HEK293 (cell line): ENCODE measurements around the gene TMPRSS12.

ENCODE experiments used
- ZNF202 ChIP-seq: fragments of 450-650 bp; formaldehyde crosslinking; IDR thresholded peaks from 2 replicates; pipeline ENCODE4 v1.5.1; 2016; ENCODE audit warnings: missing biosample characterization, missing genetic modification characterization, borderline replicate concordance
- ZNF23 ChIP-seq: fragments of 450-650 bp; formaldehyde crosslinking; IDR thresholded peaks from 2 replicates; pipeline ENCODE4 v1.5.1; 2016; ENCODE audit warnings: missing biosample characterization, missing genetic modification characterization, borderline replicate concordance
- ZNF433 ChIP-seq: fragments of 450-650 bp; formaldehyde crosslinking; IDR thresholded peaks from 2 replicates; pipeline ENCODE4 v1.5.1; 2016; ENCODE audit warnings: missing biosample characterization, missing genetic modification characterization, low read depth
- TF ChIP-seq, protein P1 (sequence below): fragments of 450-650 bp; formaldehyde crosslinking; IDR thresholded peaks from 2 replicates; pipeline ENCODE4 v1.5.1; 2016; ENCODE audit warnings: missing biosample characterization, missing genetic modification characterization
- TF ChIP-seq, protein P2 (sequence below): fragments of 450-650 bp; formaldehyde crosslinking; IDR thresholded peaks from 2 replicates; pipeline ENCODE4 v1.5.1; 2016; ENCODE audit warnings: missing biosample characterization, missing genetic modification characterization

DNA sequence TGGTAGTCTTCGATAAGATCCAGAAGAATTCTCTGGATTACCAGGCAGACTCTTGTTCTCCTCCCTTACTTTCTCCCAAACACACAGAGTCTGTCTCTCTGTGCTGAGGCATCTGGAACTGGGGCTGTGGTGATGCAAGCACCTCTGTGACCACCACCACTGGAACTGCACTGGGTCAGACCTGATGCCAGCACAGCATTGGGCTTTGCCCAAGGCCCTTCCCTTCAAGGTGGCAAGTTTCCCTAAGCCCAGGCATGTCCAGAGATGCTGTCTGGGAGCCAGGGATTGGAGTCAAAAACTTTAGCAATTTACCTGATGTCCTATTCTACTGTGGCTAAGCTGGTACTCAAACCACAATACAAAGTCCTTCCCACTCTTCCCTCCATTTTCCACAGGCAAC lies 14.6 kb upstream of the TMPRSS12 start:
- TF ChIP-seq, protein P1, sequence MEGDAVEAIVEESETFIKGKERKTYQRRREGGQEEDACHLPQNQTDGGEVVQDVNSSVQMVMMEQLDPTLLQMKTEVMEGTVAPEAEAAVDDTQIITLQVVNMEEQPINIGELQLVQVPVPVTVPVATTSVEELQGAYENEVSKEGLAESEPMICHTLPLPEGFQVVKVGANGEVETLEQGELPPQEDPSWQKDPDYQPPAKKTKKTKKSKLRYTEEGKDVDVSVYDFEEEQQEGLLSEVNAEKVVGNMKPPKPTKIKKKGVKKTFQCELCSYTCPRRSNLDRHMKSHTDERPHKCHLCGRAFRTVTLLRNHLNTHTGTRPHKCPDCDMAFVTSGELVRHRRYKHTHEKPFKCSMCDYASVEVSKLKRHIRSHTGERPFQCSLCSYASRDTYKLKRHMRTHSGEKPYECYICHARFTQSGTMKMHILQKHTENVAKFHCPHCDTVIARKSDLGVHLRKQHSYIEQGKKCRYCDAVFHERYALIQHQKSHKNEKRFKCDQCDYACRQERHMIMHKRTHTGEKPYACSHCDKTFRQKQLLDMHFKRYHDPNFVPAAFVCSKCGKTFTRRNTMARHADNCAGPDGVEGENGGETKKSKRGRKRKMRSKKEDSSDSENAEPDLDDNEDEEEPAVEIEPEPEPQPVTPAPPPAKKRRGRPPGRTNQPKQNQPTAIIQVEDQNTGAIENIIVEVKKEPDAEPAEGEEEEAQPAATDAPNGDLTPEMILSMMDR (tag by site-specific recombination) = no peak
- TF ChIP-seq ZNF433 = no peak
- TF ChIP-seq ZNF202 (tag by site-specific recombination) = no peak
- TF ChIP-seq, protein P2, sequence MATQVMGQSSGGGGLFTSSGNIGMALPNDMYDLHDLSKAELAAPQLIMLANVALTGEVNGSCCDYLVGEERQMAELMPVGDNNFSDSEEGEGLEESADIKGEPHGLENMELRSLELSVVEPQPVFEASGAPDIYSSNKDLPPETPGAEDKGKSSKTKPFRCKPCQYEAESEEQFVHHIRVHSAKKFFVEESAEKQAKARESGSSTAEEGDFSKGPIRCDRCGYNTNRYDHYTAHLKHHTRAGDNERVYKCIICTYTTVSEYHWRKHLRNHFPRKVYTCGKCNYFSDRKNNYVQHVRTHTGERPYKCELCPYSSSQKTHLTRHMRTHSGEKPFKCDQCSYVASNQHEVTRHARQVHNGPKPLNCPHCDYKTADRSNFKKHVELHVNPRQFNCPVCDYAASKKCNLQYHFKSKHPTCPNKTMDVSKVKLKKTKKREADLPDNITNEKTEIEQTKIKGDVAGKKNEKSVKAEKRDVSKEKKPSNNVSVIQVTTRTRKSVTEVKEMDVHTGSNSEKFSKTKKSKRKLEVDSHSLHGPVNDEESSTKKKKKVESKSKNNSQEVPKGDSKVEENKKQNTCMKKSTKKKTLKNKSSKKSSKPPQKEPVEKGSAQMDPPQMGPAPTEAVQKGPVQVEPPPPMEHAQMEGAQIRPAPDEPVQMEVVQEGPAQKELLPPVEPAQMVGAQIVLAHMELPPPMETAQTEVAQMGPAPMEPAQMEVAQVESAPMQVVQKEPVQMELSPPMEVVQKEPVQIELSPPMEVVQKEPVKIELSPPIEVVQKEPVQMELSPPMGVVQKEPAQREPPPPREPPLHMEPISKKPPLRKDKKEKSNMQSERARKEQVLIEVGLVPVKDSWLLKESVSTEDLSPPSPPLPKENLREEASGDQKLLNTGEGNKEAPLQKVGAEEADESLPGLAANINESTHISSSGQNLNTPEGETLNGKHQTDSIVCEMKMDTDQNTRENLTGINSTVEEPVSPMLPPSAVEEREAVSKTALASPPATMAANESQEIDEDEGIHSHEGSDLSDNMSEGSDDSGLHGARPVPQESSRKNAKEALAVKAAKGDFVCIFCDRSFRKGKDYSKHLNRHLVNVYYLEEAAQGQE = no peak
- TF ChIP-seq ZNF23 (tag by site-specific recombination) = no peak
